SK-N-SH (cell line): ENCODE measurements around the gene TAF5L.

Experiments
- CHD2 ChIP-seq: fragments of 150-350 bp; IDR thresholded peaks from 2 replicates; pipeline ENCODE4 v1.6.1; 2018; ENCODE audit warnings: low read length; ENCODE audit not compliant: partially characterized antibody
- CTCF ChIP-seq: fragments of 200-600 bp; sonication (generic); IDR thresholded peaks from 2 replicates; pipeline ENCODE4 v1.6.1; 2017; ENCODE audit warnings: antibody characterized with exemption, mild to moderate bottlenecking, moderate library complexity
- EP300 ChIP-seq, 2 experiments: IDR thresholded peaks; 2 replicates each; pipeline versions ENCODE4 v1.4.0 to v1.6.1; 2012; ENCODE audit warnings: borderline replicate concordance in 1 of 2, low read depth in 1 of 2, low read length in 1 of 2
- FOSL2 ChIP-seq: IDR thresholded peaks from 2 replicates; pipeline ENCODE4 v1.4.0; 2012; ENCODE audit warnings: low read depth, mild to moderate bottlenecking, moderate library complexity, borderline replicate concordance
- GATA2 ChIP-seq: sonication (generic); formaldehyde crosslinking; IDR thresholded peaks from 2 replicates; pipeline ENCODE4 v1.5.0; 2020; ENCODE audit warnings: mild to moderate bottlenecking, missing genetic modification reagents
- MXI1 ChIP-seq: IDR thresholded peaks from 2 replicates; pipeline ENCODE4 v1.6.1; 2012; ENCODE audit warnings: mild to moderate bottlenecking, low read depth, low read length, improper control_type of control experiment
- NRF1 ChIP-seq: IDR thresholded peaks from 2 replicates; pipeline ENCODE4 v1.6.1; 2012; ENCODE audit warnings: low read depth, mild to moderate bottlenecking, low read length
- POLR2AphosphoS5 ChIP-seq: IDR thresholded peaks from 2 replicates; pipeline ENCODE4 v1.6.1; 2012; ENCODE audit warnings: low read depth, low read length
- SMC3 ChIP-seq: IDR thresholded peaks from 2 replicates; pipeline ENCODE4 v1.6.1; 2012; ENCODE audit warnings: low read depth, low read length, improper control_type of control experiment
- TCF12 ChIP-seq: IDR thresholded peaks from 2 replicates; pipeline ENCODE4 v1.4.0; 2012
- YY1 ChIP-seq: IDR thresholded peaks from 2 replicates; pipeline ENCODE4 v1.4.0; 2012; ENCODE audit warnings: low read depth, mild to moderate bottlenecking

DNA sequence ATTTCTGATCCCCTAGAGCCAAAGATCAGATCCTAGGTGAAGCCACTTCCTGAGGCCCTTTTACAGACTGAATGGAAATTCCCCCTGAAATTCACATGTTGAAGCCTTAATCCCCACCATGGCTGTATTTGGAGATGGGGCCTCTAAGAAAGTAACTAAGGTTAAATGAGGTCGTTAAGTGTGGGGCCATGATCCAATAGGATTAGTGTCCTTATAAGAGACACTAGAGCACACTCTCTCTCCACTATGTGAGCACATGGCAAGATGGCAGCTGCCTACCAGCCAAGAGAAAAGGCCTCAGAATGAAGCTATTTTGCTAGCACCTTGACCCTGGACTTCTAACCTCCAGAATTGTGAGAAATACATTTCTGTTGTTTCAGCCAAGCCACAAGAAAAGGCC lies 81.3 kb downstream of the TAF5L start:
- TF ChIP-seq FOSL2 (no peak), CTCF (no peak), CHD2 (no peak), MXI1 (no peak), POLR2AphosphoS5 (no peak), YY1 (no peak), SMC3 (no peak), EP300 (IDR thresholded peaks at IDR 0.05; ENCODE audit: borderline replicate concordance in 1 of 2, low read depth in 1 of 2, low read length in 1 of 2) (no peak), NRF1 (no peak), GATA2 (CRISPR knock-in tag) (no peak), TCF12 (no peak)
